Measurements from ENCODE around the gene LRRC17. TPM values are rescaled to one million over a fixed set of nuclear protein-coding genes. Genes with fewer than 3 reads are reported as not detected.

LRRC17 gene
- total and polyA plus RNA-seq, 9 of the 15 experiments (the other 6 are each of a cell fraction or from before 2014, with no cell fraction given) = 0.03 to 0.18 (median 0.12) TPM; not detected in 5

DNA sequence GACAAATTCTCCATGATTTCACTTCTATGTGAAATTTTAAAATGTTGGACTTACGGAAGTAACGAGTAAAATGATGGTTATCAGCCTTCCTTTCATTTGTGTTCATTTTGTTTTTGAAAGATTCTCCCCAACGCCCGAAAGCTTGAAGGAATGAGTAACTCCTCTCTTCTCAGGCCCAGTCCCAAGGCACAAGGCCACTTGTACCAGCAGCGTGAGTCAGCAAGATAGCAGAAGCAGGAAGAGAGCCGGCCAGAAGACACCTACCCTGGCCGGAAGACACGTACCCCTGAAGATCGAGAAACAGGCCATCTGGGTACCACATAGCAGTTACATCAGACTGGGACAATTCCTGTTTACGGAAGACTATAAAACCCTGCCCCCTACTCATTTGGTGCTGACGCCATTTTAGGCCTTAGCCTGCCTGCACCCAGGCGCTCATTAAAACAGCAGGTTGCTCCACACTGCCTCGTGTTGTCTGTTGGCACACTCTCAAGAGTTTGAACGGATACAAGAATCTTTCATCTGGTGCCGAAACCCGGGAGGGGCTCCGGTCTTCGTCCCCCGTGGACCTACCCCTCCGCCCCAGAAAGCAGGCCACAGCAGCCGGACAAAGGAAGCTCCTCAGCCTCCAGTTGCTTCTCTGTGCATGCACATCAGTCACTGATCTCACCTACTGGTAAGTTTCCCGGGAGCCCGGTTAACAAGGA lies 60.4 kb downstream of the LRRC17 start (continued):
- TF ChIP-seq FOXP4 (CRISPR knock-in tag; IDR thresholded peaks at IDR 0.05; ENCODE audit: borderline replicate concordance) (0 out of 2 replicates have a peak, but pooled peaks have one; percentile 36), ZNF140 (CRISPR knock-in tag; IDR thresholded peaks at IDR 0.05) (no peak), ZNF584 (CRISPR knock-in tag; IDR thresholded peaks at IDR 0.05; ENCODE audit: low read depth) (peak; percentile 89; the same call in 1 of the 2 replicates), GABPA (tag; conservative IDR thresholded peaks at IDR 0.05; ENCODE audit: low read depth) (peak; percentile 90), PML (IDR thresholded peaks at IDR 0.05; ENCODE audit: low read length) (peak; percentile 88), ZNF324 (CRISPR knock-in tag; IDR thresholded peaks at IDR 0.05) (no peak), HNRNPL (IDR thresholded peaks at IDR 0.05; ENCODE audit: low read depth, low read length) (no peak), EP400 (IDR thresholded peaks at IDR 0.05) (peak; percentile 99), ZKSCAN1 (IDR thresholded peaks at IDR 0.05; ENCODE audit: low read depth, low read length) (no peak), BRF1 (IDR thresholded peaks at IDR 0.05; ENCODE audit: borderline replicate concordance, extremely low read depth, insufficient read length) (no peak), MNT (conservative IDR thresholded peaks at IDR 0.05) (peak; percentile 68 to 83), ATF1 (CRISPR knock-in tag; IDR thresholded peaks at IDR 0.05) (no peak), ATF1 (tag; IDR thresholded peaks at IDR 0.05) (peak; percentile 88), ZNF12 (CRISPR knock-in tag; IDR thresholded peaks at IDR 0.05) (no peak), ARID4B (CRISPR knock-in tag; IDR thresholded peaks at IDR 0.05) (peak; percentile 82)
- TF ChIP-seq, protein P1, sequence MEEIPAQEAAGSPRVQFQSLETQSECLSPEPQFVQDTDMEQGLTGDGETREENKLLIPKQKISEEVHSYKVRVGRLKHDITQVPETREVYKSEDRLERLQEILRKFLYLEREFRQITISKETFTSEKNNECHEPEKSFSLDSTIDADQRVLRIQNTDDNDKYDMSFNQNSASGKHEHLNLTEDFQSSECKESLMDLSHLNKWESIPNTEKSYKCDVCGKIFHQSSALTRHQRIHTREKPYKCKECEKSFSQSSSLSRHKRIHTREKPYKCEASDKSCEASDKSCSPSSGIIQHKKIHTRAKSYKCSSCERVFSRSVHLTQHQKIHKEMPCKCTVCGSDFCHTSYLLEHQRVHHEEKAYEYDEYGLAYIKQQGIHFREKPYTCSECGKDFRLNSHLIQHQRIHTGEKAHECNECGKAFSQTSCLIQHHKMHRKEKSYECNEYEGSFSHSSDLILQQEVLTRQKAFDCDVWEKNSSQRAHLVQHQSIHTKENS (CRISPR knock-in tag; IDR thresholded peaks at IDR 0.05) = no peak
- TF ChIP-seq, protein P2, sequence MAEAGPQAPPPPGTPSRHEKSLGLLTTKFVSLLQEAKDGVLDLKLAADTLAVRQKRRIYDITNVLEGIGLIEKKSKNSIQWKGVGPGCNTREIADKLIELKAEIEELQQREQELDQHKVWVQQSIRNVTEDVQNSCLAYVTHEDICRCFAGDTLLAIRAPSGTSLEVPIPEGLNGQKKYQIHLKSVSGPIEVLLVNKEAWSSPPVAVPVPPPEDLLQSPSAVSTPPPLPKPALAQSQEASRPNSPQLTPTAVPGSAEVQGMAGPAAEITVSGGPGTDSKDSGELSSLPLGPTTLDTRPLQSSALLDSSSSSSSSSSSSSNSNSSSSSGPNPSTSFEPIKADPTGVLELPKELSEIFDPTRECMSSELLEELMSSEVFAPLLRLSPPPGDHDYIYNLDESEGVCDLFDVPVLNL (CRISPR knock-in tag; IDR thresholded peaks at IDR 0.05; ENCODE audit: low read depth) = no peak
